ENCODE data around the gene MAST4.

DNA sequence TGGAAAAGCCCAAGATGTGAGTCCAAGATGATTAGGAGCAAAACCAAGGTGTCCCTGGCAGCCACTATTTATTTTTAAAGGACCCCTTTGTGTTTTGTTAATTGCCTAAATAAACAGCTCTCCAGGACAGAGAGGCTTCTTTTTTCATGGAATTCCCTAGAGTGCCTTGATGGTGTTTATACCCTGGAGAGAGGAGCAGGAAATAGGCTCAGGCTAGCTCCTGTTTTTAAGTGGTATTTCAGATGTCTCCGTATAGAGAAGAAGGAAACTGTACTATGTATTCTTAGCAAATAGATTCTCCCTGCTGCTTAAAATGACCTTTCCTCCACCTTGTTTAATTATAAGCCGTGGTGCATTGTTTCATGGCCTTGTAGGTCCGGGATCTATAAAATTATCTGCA, 308.0 kb downstream of the MAST4 start:
- TF ChIP-seq, protein P1, sequence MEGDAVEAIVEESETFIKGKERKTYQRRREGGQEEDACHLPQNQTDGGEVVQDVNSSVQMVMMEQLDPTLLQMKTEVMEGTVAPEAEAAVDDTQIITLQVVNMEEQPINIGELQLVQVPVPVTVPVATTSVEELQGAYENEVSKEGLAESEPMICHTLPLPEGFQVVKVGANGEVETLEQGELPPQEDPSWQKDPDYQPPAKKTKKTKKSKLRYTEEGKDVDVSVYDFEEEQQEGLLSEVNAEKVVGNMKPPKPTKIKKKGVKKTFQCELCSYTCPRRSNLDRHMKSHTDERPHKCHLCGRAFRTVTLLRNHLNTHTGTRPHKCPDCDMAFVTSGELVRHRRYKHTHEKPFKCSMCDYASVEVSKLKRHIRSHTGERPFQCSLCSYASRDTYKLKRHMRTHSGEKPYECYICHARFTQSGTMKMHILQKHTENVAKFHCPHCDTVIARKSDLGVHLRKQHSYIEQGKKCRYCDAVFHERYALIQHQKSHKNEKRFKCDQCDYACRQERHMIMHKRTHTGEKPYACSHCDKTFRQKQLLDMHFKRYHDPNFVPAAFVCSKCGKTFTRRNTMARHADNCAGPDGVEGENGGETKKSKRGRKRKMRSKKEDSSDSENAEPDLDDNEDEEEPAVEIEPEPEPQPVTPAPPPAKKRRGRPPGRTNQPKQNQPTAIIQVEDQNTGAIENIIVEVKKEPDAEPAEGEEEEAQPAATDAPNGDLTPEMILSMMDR (optimal IDR thresholded peaks at IDR 0.05 in 1 of 3, IDR thresholded peaks at IDR 0.05 in 1 of 3, conservative IDR thresholded peaks at IDR 0.05 in 1 of 3; ENCODE audit: extremely low read depth in 1 of 3, insufficient read depth in 2 of 3, low read length in 3 of 3), result no peak
- no peak for TF ChIP-seq EZH2 (IDR thresholded peaks at IDR 0.05; ENCODE audit: low read length)

Data from keratinocyte (primary cell).